ENCODE data around the gene RPL5. TPM values are rescaled to one million over a fixed set of nuclear protein-coding genes. Genes with fewer than 3 reads are reported as not detected.

RPL5 gene
- total and polyA plus RNA-seq, 2 of the 4 experiments (the other 2 are of a cell fraction) = 1,406 to 1,679 TPM

DNA sequence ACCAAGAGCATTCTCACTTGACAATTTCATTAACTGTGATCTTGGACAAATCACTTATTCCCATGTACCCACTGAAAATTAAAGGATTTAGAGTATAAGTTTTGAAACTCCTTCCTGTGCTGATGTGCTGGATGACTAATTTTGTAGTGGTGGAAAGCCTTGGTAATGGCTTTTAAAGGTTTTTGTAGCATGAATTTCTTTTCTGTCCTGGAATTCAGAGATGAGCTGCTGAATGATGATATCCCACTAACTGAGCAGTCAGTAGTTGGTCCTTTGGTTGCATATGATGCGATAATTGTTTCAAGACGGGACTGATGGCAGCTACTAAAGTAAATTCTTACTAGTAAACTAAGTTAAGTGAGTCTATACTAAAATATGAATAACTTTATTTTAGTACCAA, 5.2 kb downstream of the RPL5 start:
- dilution Hi-C loops (cut with HindIII; ENCODE audit: low sequenced_read_pairs, unreplicated experiment) = no loop called here
- H4K91ac ChIP-seq (ENCODE audit: insufficient read depth, low read depth, low read length) = no peak overlapping the region
- H4K20me1 ChIP-seq (ENCODE audit: insufficient read depth, low read length) = peaks cover 95% of the 10 kb centered on the region
- no TSS peak for BruUV-seq (replicated peaks)
- H3K18ac ChIP-seq (ENCODE audit: low read depth, low read length) = no peak overlapping the region
- H3K4ac ChIP-seq (ENCODE audit: low read depth, low read length) = no peak overlapping the region
- peaks cover 7% of the 10 kb centered on the region for H3K4me1 ChIP-seq (ENCODE audit: control insufficient read depth, insufficient read depth, low read length)
- ChIA-PET CTCF (interaction anchor here (0.5 to 1.5 kb wide), 2 partner anchors 54 to 157 kb away, joined by 3 to 4 read pairs; no protein-coding TSS in a partner anchor), POLR2A (ENCODE audit: unreplicated experiment) (no interaction called here)
- no peaks in the 10 kb centered on the region for H3K27me3 ChIP-seq (ENCODE audit: control insufficient read depth, insufficient read depth, low read length)
- no peak overlapping the region for H2BK15ac ChIP-seq (ENCODE audit: low read depth, low read length)
- no CpG with 5 or more reads among the region's 2 CpGs for WGBS, 2 experiments (ENCODE audit: extremely low coverage in 2 of 2, insufficient read length in 1 of 2)
- no peak overlapping the region for H2AFZ ChIP-seq (replicated peaks; ENCODE audit: low read length, poor library complexity)
- no peak overlapping the region for H2AK9ac ChIP-seq (replicated peaks; ENCODE audit: low read depth, low read length, poor library complexity)
- in situ Hi-C loops (cut with MboI; ENCODE audit: low sequenced_read_pairs) = no loop called here
- no peak overlapping the region for H3K4me2 ChIP-seq (ENCODE audit: low read depth, low read length)
- no peak overlapping the region for H2BK120ac ChIP-seq (ENCODE audit: low read depth, low read length)
- no peak overlapping the region for H2AK5ac ChIP-seq (ENCODE audit: low read depth, low read length)
- peaks cover 48% of the 10 kb centered on the region for H3K36me3 ChIP-seq (ENCODE audit: control insufficient read depth, insufficient read depth, low read length)
- TF ChIP-seq USF2 (IDR thresholded peaks at IDR 0.05; ENCODE audit: low read depth, low read length) = no peak
- no peak for TF ChIP-seq CEBPB (IDR thresholded peaks at IDR 0.05; ENCODE audit: low read depth, low read length)
- TF ChIP-seq RCOR1 (IDR thresholded peaks at IDR 0.05; ENCODE audit: insufficient replicate concordance, low read length) = no peak
- no peak for TF ChIP-seq MAZ (IDR thresholded peaks at IDR 0.05; ENCODE audit: borderline replicate concordance, low read depth, low read length)
- no peak for TF ChIP-seq POLR2A (IDR thresholded peaks at IDR 0.05; ENCODE audit: low read depth, low read length)
- no peak for TF ChIP-seq CHD1 (IDR thresholded peaks at IDR 0.05; ENCODE audit: low read depth, low read length)
- TF ChIP-seq ELK1 (IDR thresholded peaks at IDR 0.05; ENCODE audit: borderline replicate concordance, low read depth, low read length) = no peak
- TF ChIP-seq NFE2L2 (IDR thresholded peaks at IDR 0.05; ENCODE audit: low read depth, low read length) = no peak
- no peak for TF ChIP-seq FOS (IDR thresholded peaks at IDR 0.05; ENCODE audit: low read depth, low read length)
- TF ChIP-seq RFX5 (IDR thresholded peaks at IDR 0.05; ENCODE audit: low read depth, low read length) = no peak
- no peak for TF ChIP-seq BHLHE40 (IDR thresholded peaks at IDR 0.05; ENCODE audit: low read depth, low read length)
- TF ChIP-seq RAD21 (IDR thresholded peaks at IDR 0.05; ENCODE audit: low read length) = no peak
- no peak for TF ChIP-seq MXI1 (IDR thresholded peaks at IDR 0.05; ENCODE audit: borderline replicate concordance, low read depth, low read length)
- TF ChIP-seq, protein P1, sequence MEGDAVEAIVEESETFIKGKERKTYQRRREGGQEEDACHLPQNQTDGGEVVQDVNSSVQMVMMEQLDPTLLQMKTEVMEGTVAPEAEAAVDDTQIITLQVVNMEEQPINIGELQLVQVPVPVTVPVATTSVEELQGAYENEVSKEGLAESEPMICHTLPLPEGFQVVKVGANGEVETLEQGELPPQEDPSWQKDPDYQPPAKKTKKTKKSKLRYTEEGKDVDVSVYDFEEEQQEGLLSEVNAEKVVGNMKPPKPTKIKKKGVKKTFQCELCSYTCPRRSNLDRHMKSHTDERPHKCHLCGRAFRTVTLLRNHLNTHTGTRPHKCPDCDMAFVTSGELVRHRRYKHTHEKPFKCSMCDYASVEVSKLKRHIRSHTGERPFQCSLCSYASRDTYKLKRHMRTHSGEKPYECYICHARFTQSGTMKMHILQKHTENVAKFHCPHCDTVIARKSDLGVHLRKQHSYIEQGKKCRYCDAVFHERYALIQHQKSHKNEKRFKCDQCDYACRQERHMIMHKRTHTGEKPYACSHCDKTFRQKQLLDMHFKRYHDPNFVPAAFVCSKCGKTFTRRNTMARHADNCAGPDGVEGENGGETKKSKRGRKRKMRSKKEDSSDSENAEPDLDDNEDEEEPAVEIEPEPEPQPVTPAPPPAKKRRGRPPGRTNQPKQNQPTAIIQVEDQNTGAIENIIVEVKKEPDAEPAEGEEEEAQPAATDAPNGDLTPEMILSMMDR (conservative IDR thresholded peaks at IDR 0.05; ENCODE audit: low read depth, low read length) = no peak
- TF ChIP-seq MAFK (IDR thresholded peaks at IDR 0.05; ENCODE audit: low read depth, low read length) = no peak
- TF ChIP-seq SMC3 (IDR thresholded peaks at IDR 0.05; ENCODE audit: low read depth, low read length) = no peak
- no peak overlapping the region for H3K27ac ChIP-seq (ENCODE audit: insufficient read depth, low read length)
- intact Hi-C loops (cut with micrococcal nuclease) = loop anchor here (10.0 kb wide), 2 partner anchors 352 to 522 kb away; partner anchors contain the start of gene GFI1
- no peak overlapping the region for H4K5ac ChIP-seq (ENCODE audit: low read depth, low read length)
- H3K4me3 ChIP-seq (ENCODE audit: insufficient read depth, low read depth, low read length) = no peak overlapping the region
- no peak overlapping the region for H3K56ac ChIP-seq (ENCODE audit: extremely low read depth, insufficient read depth, low read length)
- H2BK20ac ChIP-seq (ENCODE audit: low read depth, low read length) = no peak overlapping the region
- H4K8ac ChIP-seq (ENCODE audit: low read depth in 2 of 2, low read length in 2 of 2) = no peak overlapping the region
- H3K9ac ChIP-seq (ENCODE audit: low read depth, low read length) = no peak overlapping the region
- no peaks in the 10 kb centered on the region for H3K9me3 ChIP-seq (ENCODE audit: control insufficient read depth, insufficient read depth, low read length)
- DNase-seq (peak; percentile 34), ATAC-seq (ENCODE audit: low read depth) (no peak)
- no peak overlapping the region for H2BK5ac ChIP-seq (ENCODE audit: low read depth, low read length, poor library complexity, severe bottlenecking)
- H3K79me1 ChIP-seq (ENCODE audit: low read depth in 1 of 2, low read length in 2 of 2) = peaks cover 14 to 50% of the 10 kb centered on the region in 2 experiments
- H3K9me1 ChIP-seq (ENCODE audit: insufficient read depth, low read length) = 0 out of 2 replicates have a peak, but pooled peaks cover 3% of the 10 kb centered on the region
- H3K14ac ChIP-seq (replicated peaks; ENCODE audit: low read depth, low read length) = no peak overlapping the region
- H3K23ac ChIP-seq (ENCODE audit: low read depth, low read length) = no peak overlapping the region

All from IMR-90 (cell line).